MCF 10A (cell line): Measurements from ENCODE around the gene CIB4. TPM values are rescaled to one million over a fixed set of nuclear protein-coding genes. Genes with fewer than 3 reads are reported as not detected.

ENCODE experiments used
- BruUV-seq: library from RNA; stranded (reverse); fragments of 400-500 nt; replicated peaks from 2 replicates; lab custom pipeline; 2021; lab: Mats Ljungman, UMichigan
- CTCF ChIA-PET: fragments of 300-600 bp; sonication (Branson Sonifier 250); formaldehyde crosslinking; extraction: SDS; loops from one replicate; lab custom pipeline; 2021; ENCODE audit warnings: antibody characterized with exemption, inconsistent platforms; lab: Yijun Ruan, JAX
- POLR2A ChIA-PET: fragments of 300-600, 350-650 bp; sonication (Branson Sonifier 250); formaldehyde crosslinking; extraction: SDS; loops from one replicate; lab custom pipeline; 2020; ENCODE audit warnings: antibody characterized with exemption, inconsistent platforms; lab: Yijun Ruan, JAX
- DNase-seq: peaks from one replicate; pipeline ENCODE4 v3.0.0-alpha.2; 2018; ENCODE audit not compliant: unreplicated experiment
- H3K27ac Mint-ChIP-seq: one replicate; pipeline ENCODE4 v1.8.0; 2022; ENCODE audit warnings: mild to moderate bottlenecking, low read depth, mixed read lengths; ENCODE audit not compliant: unreplicated experiment
- H3K27me3 Mint-ChIP-seq: one replicate; pipeline ENCODE4 v1.8.0; 2022; ENCODE audit warnings: mixed read lengths; ENCODE audit not compliant: insufficient read depth, unreplicated experiment
- H3K36me3 Mint-ChIP-seq: one replicate; pipeline ENCODE4 v1.8.0; 2022; ENCODE audit warnings: mild to moderate bottlenecking, moderate library complexity, mixed read lengths; ENCODE audit not compliant: insufficient read depth, unreplicated experiment
- H3K4me1 Mint-ChIP-seq: one replicate; pipeline ENCODE4 v1.8.0; 2022; ENCODE audit warnings: mixed read lengths; ENCODE audit not compliant: insufficient read depth, unreplicated experiment
- H3K4me3 Mint-ChIP-seq: one replicate; pipeline ENCODE4 v1.8.0; 2022; ENCODE audit warnings: mild to moderate bottlenecking, moderate library complexity, mixed read lengths; ENCODE audit not compliant: unreplicated experiment
- H3K9me3 Mint-ChIP-seq: one replicate; pipeline ENCODE4 v1.8.0; 2022; ENCODE audit warnings: mixed read lengths; ENCODE audit not compliant: unreplicated experiment
- intact Hi-C: fragments of 100-400 bp; cut with micrococcal nuclease; formaldehyde crosslinking; loops from 2 replicates; pipeline ENCODE4 v1.14.1; 2022
- total RNA-seq: library from RNA; stranded (reverse); gene quantifications from 2 replicates; pipeline ENCODE4 v1.2.3, GENCODE V29; 2022
- TF ChIP-seq, protein P1 (sequence below): fragments of 200-600 bp; IDR thresholded peaks from one replicate; pipeline ENCODE4 v1.8.0; 2022; ENCODE audit warnings: antibody characterized with exemption, mild to moderate bottlenecking; ENCODE audit not compliant: unreplicated experiment

The CIB4 gene
- total RNA-seq, 1 experiment from 2014 or later, result not detected

DNA sequence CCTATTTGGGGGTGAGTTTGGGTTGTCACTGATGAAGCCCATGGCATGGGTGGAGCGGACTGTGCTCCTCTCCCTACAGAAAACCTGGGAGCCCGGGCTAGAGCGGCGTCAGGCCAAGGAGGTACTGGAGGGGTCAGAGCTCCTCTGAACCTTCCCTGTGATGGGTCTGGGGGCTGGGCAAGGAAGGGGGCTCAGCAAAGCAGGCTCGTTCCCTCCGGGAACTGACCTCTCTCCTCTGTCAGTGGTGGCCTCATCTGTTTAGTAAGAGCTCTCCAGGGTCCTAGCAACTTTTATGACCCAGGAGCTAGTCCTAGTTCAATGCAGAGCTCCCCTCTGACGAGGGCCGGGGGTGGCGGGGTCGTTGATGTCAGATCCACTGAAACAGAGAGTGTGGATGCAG is 100.9 kb downstream of the CIB4 start:
- no peak for DNase-seq
- Mint-ChIP-seq H3K4me3 (no peak overlapping the region), H3K36me3 (no peaks in the 10 kb centered on the region), H3K27me3 (peaks cover 41% of the 10 kb centered on the region), H3K9me3 (no peaks in the 10 kb centered on the region), H3K27ac (no peak overlapping the region), H3K4me1 (no peaks in the 10 kb centered on the region)
- intact Hi-C loops, result no loop called here
- CTCF ChIA-PET, result interaction anchor here (2.2 kb wide), 1 partner anchor 38 kb away, joined by 10 read pairs; no protein-coding TSS in a partner anchor
- no TSS peak for BruUV-seq
- POLR2A ChIA-PET, result no interaction called here
- TF ChIP-seq, protein P1, sequence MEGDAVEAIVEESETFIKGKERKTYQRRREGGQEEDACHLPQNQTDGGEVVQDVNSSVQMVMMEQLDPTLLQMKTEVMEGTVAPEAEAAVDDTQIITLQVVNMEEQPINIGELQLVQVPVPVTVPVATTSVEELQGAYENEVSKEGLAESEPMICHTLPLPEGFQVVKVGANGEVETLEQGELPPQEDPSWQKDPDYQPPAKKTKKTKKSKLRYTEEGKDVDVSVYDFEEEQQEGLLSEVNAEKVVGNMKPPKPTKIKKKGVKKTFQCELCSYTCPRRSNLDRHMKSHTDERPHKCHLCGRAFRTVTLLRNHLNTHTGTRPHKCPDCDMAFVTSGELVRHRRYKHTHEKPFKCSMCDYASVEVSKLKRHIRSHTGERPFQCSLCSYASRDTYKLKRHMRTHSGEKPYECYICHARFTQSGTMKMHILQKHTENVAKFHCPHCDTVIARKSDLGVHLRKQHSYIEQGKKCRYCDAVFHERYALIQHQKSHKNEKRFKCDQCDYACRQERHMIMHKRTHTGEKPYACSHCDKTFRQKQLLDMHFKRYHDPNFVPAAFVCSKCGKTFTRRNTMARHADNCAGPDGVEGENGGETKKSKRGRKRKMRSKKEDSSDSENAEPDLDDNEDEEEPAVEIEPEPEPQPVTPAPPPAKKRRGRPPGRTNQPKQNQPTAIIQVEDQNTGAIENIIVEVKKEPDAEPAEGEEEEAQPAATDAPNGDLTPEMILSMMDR, result no peak

DNA sequence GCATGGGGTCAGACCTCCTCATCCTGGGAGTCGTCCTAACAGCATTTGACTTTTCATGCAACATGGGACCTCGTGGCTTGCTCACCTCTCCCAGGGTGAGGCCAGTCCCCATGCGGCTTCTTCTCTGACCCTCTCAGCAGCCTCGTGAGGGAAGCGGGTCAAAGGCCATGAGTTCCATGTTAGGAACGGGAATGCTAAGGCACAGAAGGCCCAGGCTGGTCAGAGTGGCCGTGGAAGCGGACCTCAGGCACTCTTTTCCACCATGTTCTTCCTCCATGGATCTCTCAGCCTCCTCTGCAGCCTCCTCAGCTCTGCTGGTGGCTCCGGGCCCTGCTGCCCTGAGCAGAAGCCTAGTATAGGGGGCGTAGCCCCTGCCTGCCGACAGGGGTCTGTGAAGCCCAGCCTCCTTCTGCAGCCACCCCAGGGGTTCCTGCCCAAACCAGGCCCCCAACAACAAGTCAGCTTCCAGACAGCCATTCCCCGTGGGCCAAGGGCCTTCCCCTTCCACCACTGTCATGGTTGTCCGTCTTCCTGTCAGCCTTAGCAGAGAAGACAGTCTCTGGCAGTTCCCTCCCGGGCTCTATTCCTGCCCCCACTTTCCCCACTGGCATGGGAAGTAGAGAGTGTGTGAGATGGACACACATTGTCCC is 103.2 kb downstream of the CIB4 start:
- CTCF ChIA-PET, result interaction anchor here (0.6 to 1.8 kb wide), 2 partner anchors 39 to 41 kb away, joined by 3 to 9 read pairs; no protein-coding TSS in a partner anchor

DNA sequence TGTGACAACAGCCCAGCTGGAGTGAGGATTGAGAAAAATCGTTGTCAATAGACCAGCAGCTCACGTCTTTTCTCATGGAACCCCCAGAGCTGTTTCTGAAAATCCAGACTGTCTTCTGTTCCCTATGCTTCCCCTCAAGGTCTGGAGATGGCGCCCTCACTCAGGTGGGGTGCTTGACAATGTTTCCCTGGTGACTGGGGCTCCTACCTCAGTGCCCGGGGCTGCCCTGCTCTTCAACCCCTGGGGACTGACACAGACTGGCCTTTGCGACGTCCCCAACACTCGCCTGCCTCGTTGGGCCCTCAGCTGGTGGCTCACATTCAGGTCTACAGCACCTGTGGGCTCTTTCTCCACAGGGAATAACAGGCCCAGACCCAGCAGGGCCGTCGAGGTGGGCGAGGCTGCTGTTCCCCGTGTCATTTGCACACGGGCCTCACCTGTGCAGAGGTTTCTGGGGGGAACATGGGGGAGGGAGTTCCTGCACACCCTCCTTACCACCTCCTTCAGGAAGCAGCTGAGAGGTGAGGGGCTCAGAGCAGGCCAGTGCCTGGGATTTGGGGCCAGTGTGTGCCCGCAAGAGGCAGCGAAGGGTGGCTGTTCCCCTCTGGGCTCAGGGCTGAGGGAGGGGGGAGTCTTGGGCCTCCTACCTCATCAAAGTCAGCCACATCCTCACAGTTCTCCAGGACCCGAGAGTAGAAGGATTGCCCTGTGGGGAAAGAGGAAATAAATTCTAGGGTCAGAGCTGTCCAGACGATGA is 103.9 kb downstream of the CIB4 start:
- no peak overlapping the region for H3K4me3 Mint-ChIP-seq
- no peaks in the 10 kb centered on the region for H3K4me1 Mint-ChIP-seq
- BruUV-seq, result no TSS peak
- intact Hi-C loops, result no loop called here
- no peaks in the 10 kb centered on the region for H3K9me3 Mint-ChIP-seq
- H3K36me3 Mint-ChIP-seq, result no peaks in the 10 kb centered on the region
- ChIA-PET CTCF (interaction anchor here (1.1 to 1.8 kb wide), 2 partner anchors 41 to 219 kb away, joined by 3 to 9 read pairs; no protein-coding TSS in a partner anchor), POLR2A (no interaction called here)
- no peak overlapping the region for H3K27ac Mint-ChIP-seq
- H3K27me3 Mint-ChIP-seq, result peaks cover 47% of the 10 kb centered on the region
- TF ChIP-seq, protein P1, result no peak
- DNase-seq, result no peak

More for the DNA sequence above, 103.2 kb downstream of the CIB4 start:
- Mint-ChIP-seq H3K4me3 (no peak overlapping the region), H3K27me3 (peaks cover 47% of the 10 kb centered on the region), H3K27ac (no peak overlapping the region), H3K36me3 (no peaks in the 10 kb centered on the region), H3K9me3 (no peaks in the 10 kb centered on the region), H3K4me1 (no peaks in the 10 kb centered on the region)
- POLR2A ChIA-PET, result no interaction called here
- TF ChIP-seq, protein P1, result no peak
- intact Hi-C loops, result no loop called here
- no TSS peak for BruUV-seq
- DNase-seq, result no peak

DNA sequence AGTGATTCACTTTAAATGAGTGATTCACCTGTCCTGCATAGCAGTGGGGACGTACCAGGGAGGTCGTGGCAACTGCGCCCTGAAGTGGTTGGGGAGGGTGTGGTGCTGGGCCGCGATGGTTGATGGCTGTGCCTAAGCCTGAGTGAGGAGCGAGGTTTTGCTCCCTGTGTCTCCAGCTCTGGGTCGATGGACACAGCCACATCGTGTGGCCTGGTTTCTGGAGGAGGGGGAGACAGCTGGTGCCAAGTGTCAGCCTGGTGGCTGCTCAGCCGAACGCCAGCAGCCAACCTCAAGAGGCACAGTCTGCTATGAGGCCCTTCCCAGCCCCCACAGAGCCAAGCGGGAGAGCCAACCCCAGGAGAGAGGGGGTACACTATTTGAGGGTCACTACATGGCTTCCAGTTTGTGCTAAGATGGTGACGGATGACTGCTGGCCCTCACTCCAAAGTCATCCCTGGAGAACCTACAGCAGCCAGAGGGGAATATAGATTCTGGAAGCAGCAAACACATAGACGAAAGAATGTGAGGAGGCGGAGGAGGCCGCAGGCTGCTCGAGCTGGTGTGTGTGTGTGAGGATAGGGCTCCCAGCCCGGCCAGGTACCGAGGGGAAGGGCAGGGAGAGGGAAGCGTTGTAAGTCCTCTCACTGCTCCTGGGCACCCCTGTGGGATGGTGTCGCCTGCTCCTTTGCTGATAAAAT is 104.6 kb downstream of the CIB4 start:
- TF ChIP-seq, protein P1, result no peak
- Mint-ChIP-seq H3K36me3 (no peaks in the 10 kb centered on the region), H3K9me3 (no peaks in the 10 kb centered on the region), H3K27ac (no peak overlapping the region), H3K27me3 (peaks cover 46% of the 10 kb centered on the region), H3K4me3 (no peak overlapping the region), H3K4me1 (no peaks in the 10 kb centered on the region)
- DNase-seq, result no peak
- CTCF ChIA-PET, result interaction anchor here (0.6 to 1.8 kb wide), 3 partner anchors 42 to 1496 kb away, joined by 3 to 9 read pairs (median 4); no protein-coding TSS in a partner anchor
- no TSS peak for BruUV-seq
- intact Hi-C loops, result no loop called here
- POLR2A ChIA-PET, result no interaction called here
